ENCODE results near the gene UAP1L1. TPM values are rescaled to one million over a fixed set of nuclear protein-coding genes. Genes with fewer than 3 reads are reported as not detected.

The UAP1L1 gene
- total RNA-seq, 1 donor from 2014 or later, result 17.2 TPM

DNA sequence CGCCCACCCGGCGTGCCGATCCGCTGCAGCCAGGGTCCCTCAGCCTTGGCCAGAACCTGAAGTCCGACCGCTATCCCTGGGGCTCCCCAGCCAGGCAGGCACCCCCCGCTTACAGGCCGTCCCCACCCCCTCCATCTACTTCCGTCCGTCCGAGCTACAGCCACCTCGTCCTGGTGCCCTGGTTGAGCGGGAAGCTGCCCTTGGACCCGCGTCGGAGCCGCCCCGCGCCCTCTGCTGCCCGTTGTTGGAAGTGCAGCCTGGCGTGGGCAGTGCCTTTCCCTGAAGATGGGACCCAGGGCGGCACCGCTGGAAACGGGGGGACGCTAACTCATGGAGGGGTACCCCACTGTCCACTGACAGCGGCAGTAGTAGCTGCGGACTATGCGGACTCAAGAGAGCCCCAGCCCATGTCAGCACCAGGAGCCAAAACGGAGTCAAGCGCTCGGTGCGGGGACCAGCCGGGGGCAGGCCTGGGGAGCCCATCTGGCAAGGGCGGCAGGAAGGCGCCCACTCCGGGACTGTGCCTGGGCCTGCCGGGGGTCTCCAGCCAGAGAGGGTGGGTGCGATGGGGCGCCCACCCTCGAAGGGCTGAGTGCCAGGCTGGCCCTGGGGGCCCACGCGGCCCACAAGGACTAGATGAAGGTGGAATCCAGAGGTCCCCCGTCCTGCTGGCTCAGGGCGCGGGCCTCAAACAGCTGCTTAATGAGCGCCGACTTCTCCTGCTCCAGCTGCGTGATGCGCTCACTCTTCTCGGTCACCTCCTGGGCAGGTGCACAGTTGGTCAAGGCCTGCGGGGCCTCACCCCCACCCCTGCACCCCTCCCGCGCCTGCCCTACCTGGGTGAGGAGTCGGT, 13.1 kb upstream of the UAP1L1 start:
- intact Hi-C loops (cut with micrococcal nuclease), result loop anchor here (1.0 kb wide), 1 partner anchor 277 kb away; no protein-coding TSS in a partner anchor
- Mint-ChIP-seq H3K4me3 (no peak overlapping the region), H3K27me3 (peaks cover 6% of the 10 kb centered on the region), H3K27ac (no peak overlapping the region), H3K36me3 (ENCODE audit: low read depth) (no peaks in the 10 kb centered on the region), H3K4me1 (peaks cover 8% of the 10 kb centered on the region), H3K9me3 (no peaks in the 10 kb centered on the region)
- peak; percentile 26 for ATAC-seq (ENCODE audit: low read depth)
- CTCF ChIA-PET, result interaction anchor here (0.6 to 2.1 kb wide), 8 partner anchors 12 to 116 kb away, joined by 3 to 12 read pairs (median 4); partner anchors contain the start of gene UAP1L1
- POLR2A ChIA-PET, result interaction anchor here (0.6 kb wide), 1 partner anchor 22 kb away, joined by 14 read pairs; no protein-coding TSS in a partner anchor
- TF ChIP-seq, protein P1, sequence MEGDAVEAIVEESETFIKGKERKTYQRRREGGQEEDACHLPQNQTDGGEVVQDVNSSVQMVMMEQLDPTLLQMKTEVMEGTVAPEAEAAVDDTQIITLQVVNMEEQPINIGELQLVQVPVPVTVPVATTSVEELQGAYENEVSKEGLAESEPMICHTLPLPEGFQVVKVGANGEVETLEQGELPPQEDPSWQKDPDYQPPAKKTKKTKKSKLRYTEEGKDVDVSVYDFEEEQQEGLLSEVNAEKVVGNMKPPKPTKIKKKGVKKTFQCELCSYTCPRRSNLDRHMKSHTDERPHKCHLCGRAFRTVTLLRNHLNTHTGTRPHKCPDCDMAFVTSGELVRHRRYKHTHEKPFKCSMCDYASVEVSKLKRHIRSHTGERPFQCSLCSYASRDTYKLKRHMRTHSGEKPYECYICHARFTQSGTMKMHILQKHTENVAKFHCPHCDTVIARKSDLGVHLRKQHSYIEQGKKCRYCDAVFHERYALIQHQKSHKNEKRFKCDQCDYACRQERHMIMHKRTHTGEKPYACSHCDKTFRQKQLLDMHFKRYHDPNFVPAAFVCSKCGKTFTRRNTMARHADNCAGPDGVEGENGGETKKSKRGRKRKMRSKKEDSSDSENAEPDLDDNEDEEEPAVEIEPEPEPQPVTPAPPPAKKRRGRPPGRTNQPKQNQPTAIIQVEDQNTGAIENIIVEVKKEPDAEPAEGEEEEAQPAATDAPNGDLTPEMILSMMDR (IDR thresholded peaks at IDR 0.05), result peak; percentile 87
- DNase-seq, result peak; percentile 65

- DNase-seq (no peak), ATAC-seq (ENCODE audit: low read depth) (no peak)
- intact Hi-C loops (cut with micrococcal nuclease), result loop anchor here (1.0 to 5.0 kb wide), 2 partner anchors 38 to 278 kb away; partner anchors contain the start of gene ABCA2
- no peaks in the 10 kb centered on the region for H3K36me3 Mint-ChIP-seq (ENCODE audit: low read depth)
- H3K4me1 Mint-ChIP-seq, result peaks cover 9% of the 10 kb centered on the region
- CTCF ChIA-PET, result interaction anchor here (1.1 to 2.1 kb wide), 4 partner anchors 12 to 36 kb away, joined by 3 to 12 read pairs (median 5); partner anchors contain the start of gene UAP1L1
- TF ChIP-seq, protein P1 (IDR thresholded peaks at IDR 0.05), result no peak
- H3K4me3 Mint-ChIP-seq, result no peak overlapping the region
- POLR2A ChIA-PET, result interaction anchor here (0.6 kb wide), 1 partner anchor 22 kb away, joined by 14 read pairs; no protein-coding TSS in a partner anchor
- H3K9me3 Mint-ChIP-seq, result no peaks in the 10 kb centered on the region
- H3K27ac Mint-ChIP-seq, result no peak overlapping the region
- H3K27me3 Mint-ChIP-seq, result peaks cover 6% of the 10 kb centered on the region
Observed at GRCh38 chr9:137064880-137065164, 12.5 kb upstream of the UAP1L1 start.

DNA sequence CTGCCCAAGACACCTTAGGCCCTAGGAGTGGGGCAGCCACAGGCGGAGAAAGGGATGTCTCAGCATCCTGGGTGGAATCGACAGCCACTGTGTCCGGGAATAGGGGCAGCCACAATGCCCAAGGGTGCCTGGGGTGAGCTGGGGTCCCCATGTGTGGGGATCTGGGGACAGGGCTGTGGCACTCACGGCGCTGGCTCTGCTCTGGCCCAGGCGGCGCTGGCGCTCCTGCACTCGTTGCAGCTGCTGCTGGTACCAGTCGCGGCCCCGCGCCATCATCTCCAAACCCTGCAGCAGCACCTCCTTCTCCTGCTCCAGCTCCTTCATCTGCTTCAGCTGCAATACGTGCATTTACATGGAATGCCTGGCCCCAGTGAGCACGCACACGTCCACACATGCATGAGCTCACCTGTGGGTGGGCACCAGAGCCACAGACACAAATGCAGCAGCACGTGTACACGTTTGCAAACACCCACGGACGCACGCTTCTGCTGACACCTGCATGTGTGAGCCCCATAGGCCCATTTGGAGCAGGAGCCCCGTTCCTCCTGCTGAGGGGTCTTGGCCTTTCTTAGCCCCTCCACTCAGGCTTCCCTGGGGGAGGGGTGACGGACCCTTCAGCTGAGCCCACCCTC, 11.9 kb upstream of the UAP1L1 start:
- Mint-ChIP-seq H3K27ac (no peak overlapping the region), H3K4me1 (peaks cover 10% of the 10 kb centered on the region), H3K4me3 (no peak overlapping the region), H3K9me3 (no peaks in the 10 kb centered on the region), H3K36me3 (ENCODE audit: low read depth) (no peaks in the 10 kb centered on the region), H3K27me3 (peaks cover 6% of the 10 kb centered on the region)
- ATAC-seq (ENCODE audit: low read depth) (no peak), DNase-seq (no peak)
- ChIA-PET CTCF (interaction anchor here (1.1 to 3.4 kb wide), 5 partner anchors 11 to 171 kb away, joined by 3 to 21 read pairs (median 4); partner anchors contain the start of genes ABCA2, NPDC1 and UAP1L1), POLR2A (interaction anchor here (1.7 kb wide), 1 partner anchor 175 kb away, joined by 6 read pairs; the partner anchor contains the start of gene TUBB4B)
- intact Hi-C loops (cut with micrococcal nuclease), result loop anchor here (5.0 kb wide), 1 partner anchor 38 kb away; the partner anchor contains the start of gene ABCA2
- TF ChIP-seq, protein P1 (IDR thresholded peaks at IDR 0.05), result no peak

GRCh38 chr9:137066096-137066861, 11.0 kb upstream of the UAP1L1 start:
- CTCF ChIA-PET, result interaction anchor here (0.7 to 3.4 kb wide), 7 partner anchors 10 to 337 kb away, joined by 3 to 21 read pairs (median 4); partner anchors contain the start of genes ABCA2, NPDC1 and UAP1L1
- Mint-ChIP-seq H3K27ac (no peak overlapping the region), H3K9me3 (no peaks in the 10 kb centered on the region), H3K4me1 (peaks cover 18% of the 10 kb centered on the region), H3K4me3 (no peak overlapping the region), H3K36me3 (ENCODE audit: low read depth) (no peaks in the 10 kb centered on the region), H3K27me3 (peaks cover 6% of the 10 kb centered on the region)
- no peak for ATAC-seq (ENCODE audit: low read depth)
- TF ChIP-seq, protein P1 (IDR thresholded peaks at IDR 0.05), result no peak
- intact Hi-C loops (cut with micrococcal nuclease), result loop anchor here (5.0 kb wide), 1 partner anchor 39 kb away; the partner anchor contains the start of gene ABCA2
- DNase-seq, result no peak
- POLR2A ChIA-PET, result interaction anchor here (1.7 kb wide), 1 partner anchor 174 kb away, joined by 6 read pairs; the partner anchor contains the start of gene TUBB4B

All from activated B cell treated with CpG ODN at 0.5 μM for 24 hours (primary cell).